ENCODE data around the gene EPAS1.
A peak's percentile ranks its signal among the peaks of the same experiment; 100 is the strongest.

EPAS1 gene

DNA sequence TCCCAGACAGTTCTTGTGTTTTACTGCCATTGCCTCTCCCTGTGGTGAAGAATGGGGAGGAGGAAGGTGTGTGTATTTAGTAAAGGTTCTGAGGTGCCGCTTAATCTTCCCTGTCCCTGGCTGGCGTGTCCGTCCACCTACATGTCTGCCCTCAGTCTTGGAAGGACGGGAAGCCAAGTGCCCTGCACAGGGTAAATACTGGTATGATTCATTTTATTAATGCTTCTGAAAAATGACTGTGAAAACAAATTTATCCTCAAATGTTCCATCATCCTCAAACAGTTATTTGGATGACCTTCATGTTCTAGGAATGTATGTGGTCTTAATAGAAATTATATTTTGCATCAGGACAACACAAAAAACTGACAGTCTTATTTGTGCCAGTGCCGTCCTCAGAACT is 6.6 kb downstream of the EPAS1 start:
- DNase-seq, result no peak

DNA sequence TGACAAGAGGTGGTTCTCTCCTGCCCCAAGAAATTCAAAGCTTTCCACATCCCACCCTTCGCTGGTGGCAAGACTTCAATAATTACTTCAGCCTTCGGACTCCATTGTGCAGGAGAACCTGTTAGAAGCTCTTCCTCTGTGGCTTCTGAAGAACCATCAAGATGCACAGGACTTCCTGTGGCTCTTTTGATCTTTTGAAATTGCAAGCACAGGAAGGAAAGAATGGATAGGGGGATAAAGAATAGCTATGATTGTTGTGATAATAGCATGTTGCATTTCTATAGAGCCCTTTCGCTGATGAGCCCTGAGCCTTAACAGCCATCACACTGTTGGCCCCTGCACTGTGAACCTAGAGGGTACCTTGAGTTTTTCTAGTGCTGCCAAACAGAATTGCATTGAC is 7.4 kb downstream of the EPAS1 start:
- DNase-seq, result peak; percentile 63

DNA sequence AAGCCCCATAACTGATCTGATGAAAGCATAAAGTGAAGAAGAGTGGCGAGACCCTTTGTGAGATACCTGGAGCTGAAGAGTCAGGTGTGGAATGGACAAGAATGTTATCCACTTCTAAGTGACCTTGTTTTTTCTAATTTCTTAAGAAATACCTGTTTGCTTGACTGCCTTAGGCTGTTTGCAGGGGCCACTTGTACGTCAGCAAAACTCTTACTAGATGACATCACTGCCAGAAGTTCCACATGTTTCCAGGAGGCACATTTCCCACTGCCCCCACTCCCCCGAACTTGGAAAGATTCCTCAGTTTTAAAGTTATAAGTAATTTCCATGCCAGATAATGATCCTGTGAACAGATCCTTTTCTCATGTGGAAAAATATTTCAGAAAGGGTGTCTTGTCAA is 8.0 kb downstream of the EPAS1 start:
- DNase-seq, result no peak

DNA sequence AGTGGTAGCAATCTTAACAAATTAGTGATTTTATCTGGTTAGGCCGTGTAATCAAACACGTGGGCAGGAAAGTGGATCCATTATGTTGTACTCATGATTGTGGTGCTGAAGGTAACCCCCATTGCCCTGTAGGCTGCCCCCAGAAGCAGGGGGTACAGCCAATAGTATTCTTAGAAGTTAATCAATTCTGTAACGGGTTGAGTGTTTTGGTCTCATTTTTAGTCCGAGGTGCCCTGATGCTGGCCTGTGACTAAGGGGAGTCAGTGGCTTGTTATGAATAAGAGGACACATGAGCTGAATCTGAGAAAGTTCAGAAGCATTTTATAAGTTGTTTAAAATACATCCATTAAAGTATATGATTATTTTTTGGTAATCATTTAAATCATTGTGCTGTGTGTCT is 8.6 kb downstream of the EPAS1 start:
- DNase-seq, result no peak

DNA sequence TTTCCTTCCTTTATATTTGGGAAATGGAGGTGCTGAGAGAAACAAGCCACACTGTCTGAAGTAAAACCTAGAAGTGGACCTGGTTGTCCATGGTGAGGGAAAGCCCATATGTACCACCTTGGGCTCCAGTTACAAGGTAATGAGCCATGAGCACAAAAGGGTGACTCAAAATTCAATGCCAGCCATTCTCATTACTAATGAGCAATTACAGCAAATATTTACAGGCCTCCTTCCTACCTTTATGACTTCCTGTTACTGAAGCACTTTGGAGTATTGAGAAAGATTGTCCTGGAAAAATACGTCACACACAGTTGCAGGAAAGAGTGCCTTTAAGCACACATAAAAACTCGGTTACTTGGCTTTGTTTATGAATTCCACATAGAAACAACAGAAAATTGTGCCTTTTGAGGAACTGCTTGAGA is 9.1 kb downstream of the EPAS1 start:
- no peak for DNase-seq

DNA sequence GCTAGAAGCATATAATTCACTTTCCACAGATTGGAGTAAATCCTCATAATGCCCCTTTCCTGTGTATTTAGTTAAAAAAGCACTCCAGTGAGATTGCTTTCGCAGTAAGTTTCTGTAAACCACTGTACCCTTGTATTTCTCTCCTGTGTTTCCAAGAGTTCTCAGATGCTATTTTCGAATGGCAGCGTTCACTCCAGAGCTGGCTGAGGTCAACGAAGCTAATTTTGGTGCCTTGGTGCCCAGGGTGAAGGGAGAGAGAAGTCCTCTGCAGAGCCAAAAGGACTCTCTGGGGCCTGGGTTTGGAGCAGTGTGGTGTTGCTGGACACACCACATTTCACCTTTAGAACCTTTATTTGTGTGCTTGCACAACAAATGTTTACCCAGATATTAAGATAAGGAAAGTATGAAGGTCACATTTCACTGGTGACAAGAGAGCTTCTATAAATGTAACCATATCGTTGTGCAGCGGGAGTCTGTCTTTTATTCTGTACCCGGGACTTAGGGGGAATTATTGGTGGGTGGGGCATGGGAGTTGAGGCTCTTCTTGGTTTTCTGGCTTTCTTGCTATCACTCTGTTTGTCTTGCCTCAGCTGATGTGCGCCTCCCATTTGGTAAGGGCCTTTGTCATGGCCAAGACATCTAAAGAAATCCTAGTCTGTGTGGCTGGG is 9.9 kb downstream of the EPAS1 start:
- DNase-seq, result no peak

DNA sequence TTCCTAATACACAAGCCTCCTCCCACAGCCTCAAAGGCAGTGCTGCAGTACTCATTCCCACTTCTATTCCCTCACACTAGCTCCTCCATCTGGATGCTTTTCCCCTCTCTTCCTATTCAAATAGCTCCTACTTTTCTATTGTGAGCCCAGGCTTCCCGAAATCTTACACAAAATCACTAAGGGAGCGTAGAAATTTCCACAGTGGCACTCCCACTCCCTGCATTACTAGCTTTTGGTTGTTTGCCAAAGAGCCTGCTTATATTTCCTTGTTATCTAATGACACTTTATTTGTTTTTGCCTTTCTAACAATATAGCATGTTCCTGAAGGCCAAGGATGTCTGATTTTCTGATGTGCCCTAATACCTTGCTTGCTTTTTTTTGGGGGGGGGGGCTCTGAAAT is 10.9 kb downstream of the EPAS1 start:
- no peak for DNase-seq

DNA sequence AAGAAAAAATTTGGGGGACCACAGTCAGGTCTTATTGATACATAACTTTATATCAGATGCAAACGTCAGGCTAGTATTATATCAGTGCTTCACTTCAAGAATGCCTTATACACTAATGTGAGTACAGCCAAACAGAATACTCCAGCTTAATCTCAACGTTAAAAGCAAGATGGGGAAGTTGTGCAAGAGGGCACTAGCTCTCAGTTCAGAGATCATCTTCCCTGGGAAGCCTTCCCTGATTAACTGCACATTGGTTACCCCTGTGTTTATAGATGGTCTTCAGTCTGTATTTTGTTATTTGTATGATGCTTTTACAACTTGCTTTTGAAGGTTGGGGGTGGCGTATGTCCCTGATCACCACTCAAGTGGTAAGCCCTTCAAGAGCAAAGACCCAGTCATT is 11.4 kb downstream of the EPAS1 start:
- peak; percentile 45 for DNase-seq

DNA sequence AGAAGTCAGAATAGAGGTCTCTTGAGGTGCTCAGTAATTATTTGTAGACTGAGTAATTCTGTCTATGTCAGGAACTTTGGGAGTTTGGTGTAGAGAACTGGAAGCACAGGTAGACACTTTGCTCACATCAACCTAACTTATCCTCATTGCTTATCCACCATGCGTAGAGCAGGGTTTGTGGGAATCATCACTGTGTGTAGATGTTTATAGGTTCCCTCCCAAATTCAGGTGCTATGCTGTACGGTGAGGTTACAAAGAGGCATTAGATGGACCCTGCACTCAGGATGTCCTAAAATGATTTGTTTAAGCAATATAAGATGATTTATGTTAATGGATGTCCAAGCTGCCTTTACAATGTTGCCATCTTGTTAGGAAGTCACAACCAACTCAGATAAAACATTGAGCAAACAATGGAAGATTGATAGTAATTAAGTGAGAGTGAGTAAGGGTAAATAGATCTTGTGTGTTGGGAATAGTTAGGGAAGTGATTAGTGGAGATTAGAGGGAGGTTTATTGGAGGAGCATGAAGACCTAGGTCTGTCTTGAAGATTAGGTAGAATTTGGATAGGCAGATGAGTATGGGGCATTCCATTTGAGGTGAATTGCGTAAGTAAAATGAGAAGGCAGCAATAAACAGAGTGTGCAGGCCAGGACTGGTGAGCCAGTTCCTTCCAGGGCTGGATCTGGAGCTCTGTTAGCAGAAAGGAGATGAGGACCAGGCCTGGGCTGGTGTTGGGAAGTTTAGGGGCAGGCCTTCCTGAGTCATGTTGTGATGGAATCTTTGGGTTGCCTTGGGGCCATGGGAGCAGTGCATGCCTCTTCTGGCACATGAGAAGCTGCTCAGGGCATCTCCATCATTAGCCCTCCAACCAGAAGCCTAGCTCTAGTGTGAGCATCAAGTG is 12.1 kb downstream of the EPAS1 start:
- DNase-seq, result no peak

DNA sequence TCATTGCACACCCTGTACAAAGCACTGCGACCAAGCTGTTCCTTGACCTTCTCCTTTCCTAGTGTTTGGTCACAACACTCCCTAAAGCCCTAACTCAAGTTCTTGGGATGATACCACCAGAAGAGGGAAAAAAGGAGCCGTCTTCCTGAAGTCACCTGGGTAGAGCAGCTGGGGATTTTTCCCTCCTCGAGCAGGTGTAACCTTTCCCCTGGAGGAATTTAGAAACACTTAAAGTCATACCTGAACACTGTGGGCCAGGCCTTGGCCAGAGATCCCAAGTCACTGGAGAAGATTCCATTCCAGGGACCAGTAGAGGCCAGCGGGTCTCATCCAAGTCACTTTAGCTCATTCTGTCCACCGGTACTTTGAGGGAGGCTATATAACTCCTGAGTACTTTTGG is 13.2 kb downstream of the EPAS1 start:
- DNase-seq, result no peak

DNA sequence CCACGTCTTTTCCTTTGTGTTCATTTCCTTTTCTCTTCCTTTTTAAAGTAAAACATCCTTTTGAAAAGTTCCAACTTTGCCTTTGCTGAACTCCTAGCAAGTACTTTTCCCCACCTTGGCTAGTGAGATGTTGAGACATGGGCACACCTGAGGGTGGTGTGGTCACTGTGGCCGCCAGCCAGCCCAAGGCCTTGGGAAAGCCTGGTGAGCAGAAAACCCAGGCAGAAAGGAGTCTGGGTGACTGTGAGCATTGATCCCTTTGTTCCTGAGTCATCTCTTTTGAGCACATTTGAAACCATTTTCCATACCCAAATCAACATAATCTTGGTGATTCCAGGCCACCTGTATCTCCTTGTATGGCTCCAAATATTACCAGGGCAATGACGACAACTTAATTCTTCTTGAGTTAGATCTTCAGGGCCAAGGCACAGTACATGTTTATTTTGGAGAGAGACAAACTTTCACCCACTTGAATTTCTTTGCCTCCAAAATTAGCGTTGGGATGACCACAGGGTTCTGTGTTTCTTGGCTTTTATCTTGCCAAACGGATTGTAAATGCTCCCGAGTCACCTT is 14.5 kb downstream of the EPAS1 start:
- no peak for DNase-seq

DNA sequence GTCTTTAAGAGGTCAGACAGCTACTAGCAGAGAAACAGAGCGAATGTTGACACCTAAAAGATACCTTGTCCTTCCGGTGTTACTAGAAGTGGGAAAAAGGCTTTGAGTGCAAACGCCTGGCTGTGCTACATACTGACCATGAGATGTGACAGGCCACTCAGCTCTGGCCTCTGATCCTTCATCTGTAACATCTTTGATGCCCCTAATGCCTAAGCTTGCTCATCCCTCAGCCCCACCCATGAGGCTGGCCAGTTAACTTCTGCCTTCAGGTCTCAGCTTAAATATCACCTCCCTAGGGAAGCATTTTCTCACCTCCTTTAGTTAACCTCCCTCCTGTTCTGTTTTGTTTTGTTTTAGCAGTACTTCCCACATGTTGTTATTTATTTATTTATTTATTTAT is 15.9 kb downstream of the EPAS1 start:
- DNase-seq, result no peak

DNA sequence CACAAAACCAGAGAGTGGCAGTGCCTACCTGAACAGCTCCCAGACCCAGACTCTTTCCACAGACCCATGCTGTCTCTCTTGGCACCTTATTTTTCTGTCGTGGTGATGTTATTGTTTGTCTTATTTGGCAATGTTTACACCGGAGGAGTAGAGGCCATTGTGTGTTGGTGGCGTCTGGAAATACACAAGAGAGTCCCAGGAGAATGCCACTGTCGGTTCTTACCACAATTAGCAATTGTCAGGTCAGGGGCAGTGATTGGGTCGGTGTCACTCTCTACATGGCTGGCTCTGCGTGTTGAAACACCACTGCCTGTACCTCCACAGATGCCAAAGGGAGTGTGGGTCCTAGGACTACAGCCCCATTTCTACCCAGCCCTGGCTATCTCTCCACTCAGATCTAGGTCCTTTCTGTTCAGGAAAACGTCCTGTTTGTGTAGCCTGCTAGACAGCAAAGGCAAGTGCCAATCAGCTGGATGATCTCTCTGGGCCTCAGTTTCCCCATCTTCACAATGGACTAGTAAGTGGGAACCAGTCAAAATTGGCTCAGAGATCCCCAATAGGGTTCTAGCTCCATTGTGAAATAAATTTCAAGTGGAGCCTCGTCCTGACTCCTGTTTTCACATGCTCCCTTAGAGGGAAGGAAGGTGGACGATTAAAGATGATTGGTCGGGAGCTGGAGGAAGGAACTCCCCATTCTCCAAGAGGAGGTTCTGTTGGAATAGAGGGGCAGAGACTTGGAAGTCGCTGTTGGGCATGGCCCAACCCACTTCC is 17.0 kb downstream of the EPAS1 start:
- no peak for DNase-seq

DNA sequence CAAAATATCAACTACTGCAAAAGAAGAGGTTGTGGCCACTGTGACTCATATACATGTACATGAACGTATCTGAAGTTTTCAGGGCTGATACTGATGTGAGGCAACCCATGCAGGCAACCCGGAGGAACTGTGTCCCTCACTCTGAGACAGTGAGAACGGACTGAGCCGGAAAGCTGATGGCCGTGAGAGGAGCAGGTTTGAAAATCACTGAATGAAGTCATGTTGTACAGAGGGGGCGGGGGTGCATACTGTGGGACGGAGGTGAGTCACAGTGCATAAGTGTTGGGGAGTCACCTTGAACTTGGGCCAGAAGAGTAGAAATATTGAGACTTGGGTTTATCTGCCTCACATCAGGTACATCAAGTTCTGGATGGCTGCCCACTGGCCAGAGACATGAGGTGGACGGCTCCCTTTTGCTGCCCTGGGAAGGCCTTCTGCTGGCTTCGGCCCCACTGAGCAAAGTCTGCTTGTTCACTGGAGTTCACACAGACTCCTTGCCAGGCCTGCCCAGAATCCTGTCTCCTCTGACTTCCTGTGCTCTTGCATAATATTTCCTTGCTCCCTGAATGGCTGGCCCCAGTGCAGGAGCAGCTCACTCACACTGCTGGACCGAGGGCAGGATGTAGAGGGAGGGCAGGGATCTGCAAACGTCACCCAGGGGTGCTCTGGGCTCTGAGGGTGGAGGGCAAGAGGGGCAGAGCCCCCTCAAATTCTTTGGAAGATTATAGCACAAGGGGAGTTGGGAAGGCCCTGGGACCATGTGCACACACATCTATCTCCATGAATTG is 18.1 kb downstream of the EPAS1 start:
- peak; percentile 58 for DNase-seq

DNA sequence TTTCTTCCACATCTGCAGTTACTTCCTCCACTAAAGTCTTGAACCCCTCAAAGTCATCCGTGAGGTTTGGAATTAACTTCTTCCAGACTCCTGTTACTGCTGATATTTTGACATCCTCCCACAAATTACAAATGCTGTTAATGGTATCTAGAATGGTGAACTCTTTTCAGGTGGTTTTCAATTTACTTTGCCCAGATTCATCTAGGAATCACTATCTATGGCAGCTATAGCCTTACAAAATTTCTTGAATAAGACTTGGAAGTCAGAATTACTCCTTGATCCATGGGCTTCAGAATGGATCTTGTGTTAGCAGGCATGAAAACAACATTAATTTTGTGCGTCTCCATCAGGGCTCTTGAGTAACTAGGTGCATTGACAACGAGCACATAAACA is 19.9 kb downstream of the EPAS1 start:
- DNase-seq, result no peak

DNA sequence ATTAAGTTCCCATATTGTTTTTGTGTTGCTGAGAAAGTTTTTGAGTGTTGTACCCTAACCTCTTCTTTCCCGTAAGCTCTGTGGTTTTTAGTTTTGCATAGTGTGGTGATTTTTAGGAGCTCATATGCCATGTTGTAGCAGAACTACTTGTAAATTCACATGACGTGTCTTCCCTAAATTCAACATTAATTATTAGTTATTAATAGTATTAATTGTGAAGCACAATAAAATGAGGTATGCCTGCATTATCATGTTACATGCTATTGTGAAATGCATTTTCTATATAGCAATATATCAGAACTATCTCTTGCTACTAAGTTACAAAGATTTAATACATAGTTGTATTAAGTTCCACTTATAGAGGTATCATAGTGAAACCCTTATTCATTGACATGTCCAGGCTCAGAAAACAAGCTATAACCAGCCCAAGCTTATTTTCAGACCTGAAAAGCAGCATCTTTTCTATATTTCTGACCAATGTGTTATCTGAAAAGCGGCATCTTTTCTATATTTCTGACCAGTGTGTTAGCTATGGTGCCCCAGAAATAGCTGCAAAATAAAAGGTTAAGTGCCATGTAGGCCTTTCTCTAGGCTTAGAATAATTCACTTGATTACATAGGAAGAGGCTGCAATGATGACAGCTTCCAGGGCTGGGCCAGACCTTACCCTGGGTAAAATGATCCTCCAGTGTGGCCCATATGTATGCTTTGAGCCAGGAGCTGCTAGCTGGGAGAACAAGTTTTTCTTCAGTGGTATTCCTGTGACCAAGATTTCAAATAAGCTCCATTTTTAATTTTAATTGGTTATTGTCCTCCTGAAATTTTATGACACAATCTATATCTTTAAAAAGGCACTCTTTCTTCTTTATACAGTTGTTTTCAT is 21.6 kb downstream of the EPAS1 start:
- DNase-seq, result no peak

DNA sequence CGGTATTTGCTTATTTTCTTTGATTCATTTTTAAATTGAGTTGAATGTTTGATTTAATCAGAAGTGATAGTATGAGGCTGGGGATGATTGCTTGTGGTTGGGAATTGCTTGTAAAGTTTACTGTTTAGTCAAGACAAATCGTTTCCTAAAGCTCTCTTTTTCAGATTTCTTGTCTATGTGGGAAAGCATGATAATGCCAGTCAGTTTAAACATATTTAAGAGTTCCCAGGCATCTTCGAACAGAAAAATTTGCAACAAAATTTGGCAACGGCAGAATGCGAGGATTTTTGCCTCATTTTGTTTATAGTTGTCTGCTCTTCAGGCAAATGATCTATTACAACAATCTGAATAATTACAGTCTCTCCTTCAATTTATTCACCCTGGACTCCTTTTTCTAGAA is 22.5 kb downstream of the EPAS1 start:
- DNase-seq, result no peak

DNA sequence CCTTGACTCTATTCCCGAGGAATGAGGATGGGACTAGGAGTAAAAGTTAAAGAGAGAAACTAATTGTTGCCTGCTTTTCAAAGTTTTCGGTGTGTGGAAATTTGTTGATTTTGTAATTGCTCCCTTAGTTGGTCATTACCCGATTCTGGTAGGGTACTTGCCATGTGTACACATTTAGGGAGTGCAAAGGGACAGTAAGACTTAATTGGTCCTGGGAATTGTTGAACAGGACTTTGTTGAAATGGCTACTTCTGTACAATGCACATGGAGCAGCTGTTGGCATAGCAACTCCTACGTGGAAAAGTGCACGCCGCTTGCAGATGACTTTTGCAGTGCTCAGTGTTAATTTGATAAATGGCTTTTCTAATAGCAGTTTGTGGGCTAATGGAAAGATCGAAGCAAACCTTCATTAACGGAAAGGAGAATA is 22.9 kb downstream of the EPAS1 start:
- no peak for DNase-seq

DNA sequence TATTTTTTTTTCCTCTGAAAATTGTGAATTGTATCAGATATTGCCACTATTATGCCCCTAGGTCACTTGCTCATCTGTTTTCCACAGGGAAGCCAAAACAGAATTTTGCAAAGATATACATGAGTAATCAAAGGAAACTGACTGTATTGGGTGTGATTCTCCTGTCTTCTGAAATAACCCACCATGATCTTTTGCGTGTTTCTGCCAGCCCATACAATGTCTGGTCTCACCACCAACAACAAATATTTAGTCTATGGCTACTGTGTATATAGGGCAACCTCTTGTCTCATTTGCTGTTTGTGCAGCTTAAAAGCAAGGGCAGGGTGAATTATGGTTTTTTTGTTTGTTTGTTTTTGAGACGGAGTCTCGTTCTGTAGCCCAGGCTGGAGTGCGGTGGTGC is 26.5 kb downstream of the EPAS1 start:
- no peak for DNase-seq

DNA sequence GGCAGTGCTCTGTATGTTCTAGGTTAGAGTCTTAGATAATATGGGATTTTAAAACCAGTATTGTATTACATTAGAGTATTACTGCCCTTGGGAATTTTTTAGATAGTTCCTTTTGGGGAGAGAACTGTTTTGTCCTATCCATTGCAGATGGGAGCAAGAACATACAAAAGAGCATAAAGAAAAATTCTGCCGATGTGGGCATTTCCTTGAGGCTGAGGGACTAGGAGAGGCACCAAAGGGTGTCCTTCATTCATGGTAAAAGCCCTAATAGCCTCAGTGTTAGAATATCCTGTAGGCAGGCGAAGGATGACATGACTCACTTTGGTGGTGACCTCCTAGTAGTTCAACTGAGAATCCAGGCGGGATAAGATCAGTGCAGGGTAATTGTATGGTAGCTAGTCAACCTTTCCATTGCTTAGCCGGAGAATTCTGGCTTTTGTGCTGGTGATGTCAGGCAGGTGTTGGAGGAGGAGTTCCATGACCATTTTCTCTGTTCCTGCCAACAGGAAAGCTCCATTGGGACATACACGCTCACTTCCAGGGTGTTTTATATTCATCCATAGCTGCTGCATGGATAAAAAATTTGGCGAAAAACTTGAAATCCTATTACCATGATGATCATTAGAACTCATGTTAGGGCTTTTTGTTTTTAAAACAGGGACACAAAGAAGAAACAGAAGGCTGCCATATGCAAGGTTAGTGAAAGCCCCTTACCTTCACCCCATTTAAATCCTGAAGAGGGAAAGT is 28.1 kb downstream of the EPAS1 start:
- no peak for DNase-seq
